Islet precursor cell (in vitro differentiated cells): ENCODE data around the gene OR5K3.

Experiments
- DNase-seq: peaks from one replicate; pipeline ENCODE4 v3.0.0-alpha.2; 2018

Gene OR5K3

DNA sequence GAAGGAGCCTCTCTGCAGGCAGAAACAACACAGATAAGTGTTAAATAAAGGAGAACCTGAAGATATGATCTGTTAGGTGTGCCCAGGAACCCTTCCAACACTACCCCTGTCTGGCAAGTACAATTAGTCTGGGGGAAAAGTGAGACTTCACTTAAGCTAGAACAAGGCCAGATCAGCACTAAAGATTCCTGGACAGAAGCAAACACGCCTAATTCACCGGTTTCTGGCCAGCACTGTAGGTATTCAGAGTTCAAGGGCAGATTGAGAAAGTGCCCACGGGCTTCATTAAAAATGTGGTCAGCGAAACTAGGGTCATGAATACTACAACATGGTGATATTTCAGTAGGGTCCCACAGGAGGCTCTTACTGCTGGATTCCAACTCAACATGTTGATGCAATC is 43.9 kb downstream of the OR5K3 start:
- DNase-seq = no peak

DNA sequence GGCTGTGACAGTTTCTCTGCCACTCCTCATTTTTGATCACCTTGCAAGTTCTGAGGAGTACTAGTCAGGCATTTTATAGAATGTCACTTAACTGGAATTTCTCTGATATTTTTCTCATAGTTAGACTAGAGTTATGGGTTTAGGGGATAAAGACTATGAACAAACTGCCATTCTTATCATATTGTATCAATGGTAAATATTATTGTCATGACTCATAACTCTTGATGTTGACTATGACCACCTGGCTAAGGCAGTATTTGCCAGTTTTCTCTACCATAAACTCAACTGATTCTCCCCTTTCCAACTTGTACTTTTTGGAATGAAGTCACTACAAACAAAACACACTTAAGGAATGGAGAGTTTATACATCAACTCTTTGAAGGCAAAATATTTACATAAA is 49.8 kb downstream of the OR5K3 start:
- DNase-seq = no peak
